HUDEP-2 (cell line): ENCODE measurements around the gene CBX2.

Experiments
- DNase-seq, 76 experiments: peaks; one replicate each; lab custom pipeline; 2025; ENCODE audit not compliant: unreplicated experiment in 76 of 76; lab: John Stamatoyannopoulos, UW

Gene CBX2

GRCh38 chr17:79836510-79836971 is 58.6 kb downstream of the CBX2 start:
- no peak for DNase-seq

- peak in 49 of 76 experiments; percentile 7 to 62 (median 37) for DNase-seq
Measured at GRCh38 chr17:79836972-79837887, 59.3 kb downstream of the CBX2 start.
